Endothelial cell of umbilical vein (primary cell): Measurements from ENCODE around the gene RAB3C.

Experiments
- EZH2 ChIP-seq: IDR thresholded peaks from 2 replicates; pipeline ENCODE4 v1.6.1; 2012; ENCODE audit warnings: borderline replicate concordance, low read depth, mild to moderate bottlenecking, moderate library complexity, low read length, inconsistent platforms; ENCODE audit not compliant: severe bottlenecking
- MYC ChIP-seq: IDR thresholded peaks from one replicate; pipeline ENCODE4 v1.6.1; 2011; ENCODE audit warnings: mild to moderate bottlenecking, low read depth, low read length

DNA sequence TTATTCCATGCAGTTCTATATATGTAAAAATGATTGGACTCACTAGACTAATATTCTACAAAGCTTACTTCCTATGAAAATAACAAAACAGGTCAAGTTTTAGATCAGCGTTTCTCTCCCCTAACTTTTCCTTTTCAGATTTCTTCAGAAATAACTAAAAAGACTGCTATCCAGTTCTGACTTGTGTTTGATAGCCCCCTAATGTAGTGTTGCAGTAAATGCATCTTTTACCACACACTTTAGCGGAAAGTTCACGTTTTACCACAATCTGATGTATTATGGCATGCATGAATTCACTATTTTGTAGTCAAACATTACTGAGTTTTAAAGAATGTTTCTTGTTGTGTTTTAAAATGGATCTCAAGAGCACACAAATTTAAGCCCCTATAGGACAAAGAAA is 292.7 kb downstream of the RAB3C start:
- no peak for TF ChIP-seq EZH2
- no peak for TF ChIP-seq MYC
